GM12891 (cell line): ENCODE measurements around the gene SLC26A2.

Source experiments
- POLR2A ChIP-seq: IDR thresholded peaks from 2 replicates; pipeline ENCODE4 v1.6.1; 2011; ENCODE audit warnings: low read depth, low read length, control low read depth
- POLR2AphosphoS5 ChIP-seq: IDR thresholded peaks from 2 replicates; pipeline ENCODE4 v1.6.1; 2011; ENCODE audit warnings: low read depth, low read length, control low read depth
- POU2F2 ChIP-seq: IDR thresholded peaks from 2 replicates; pipeline ENCODE4 v1.6.1; 2011; ENCODE audit warnings: low read depth, mild to moderate bottlenecking, control low read depth, low read length, moderate library complexity
- SPI1 ChIP-seq: IDR thresholded peaks from 2 replicates; pipeline ENCODE4 v1.6.1; 2011; ENCODE audit warnings: low read depth, low read length, control low read depth
- TAF1 ChIP-seq: IDR thresholded peaks from 2 replicates; pipeline ENCODE4 v1.6.1; 2011; ENCODE audit warnings: low read depth, low read length, control low read depth

- TF ChIP-seq POLR2AphosphoS5 = no peak
- TF ChIP-seq POLR2A = no peak
- no peak for TF ChIP-seq TAF1
- no peak for TF ChIP-seq POU2F2
- no peak for TF ChIP-seq SPI1
Measured at GRCh38 chr5:150007050-150007449, 46.5 kb downstream of the SLC26A2 start.
